Adrenal gland (tissue), 12 donors: Measurements from ENCODE around the gene EBP. TPM values are rescaled to one million over a fixed set of nuclear protein-coding genes. Genes with fewer than 3 reads are reported as not detected.

Experiments
- DNase-seq, 7 donors: peaks; one replicate each; pipeline ENCODE4 v3.0.0-alpha.2; 2019 to 2020
- H3K27ac ChIP-seq, 5 donors: fragments of 200-600 bp; sonication (generic) in 4 of 5; 1 replicate in 3 of 5; 2 replicates in 2 of 5; pipeline versions ENCODE4 v1.5.1 to v1.8.0; 2016 to 2020; ENCODE audit warnings: mild to moderate bottlenecking in 1 of 5
- H3K27me3 ChIP-seq: fragments of 200-600 bp; 2 replicates; pipeline ENCODE4 v1.8.0; 2021
- H3K36me3 ChIP-seq, 2 donors: fragments of 200-600 bp; replicated peaks in 1 of 2; 1 replicate in 1 of 2; 2 replicates in 1 of 2; pipeline versions ENCODE4 v1.5.1 to v1.8.0; 2018 to 2022
- H3K4me1 ChIP-seq, 2 donors: fragments of 200-600 bp; replicated peaks in 1 of 2; 1 replicate in 1 of 2; 2 replicates in 1 of 2; pipeline versions ENCODE4 v1.5.1 to v1.8.0; 2018 to 2021
- H3K4me3 ChIP-seq, 4 donors: fragments of 200-600 bp; sonication (generic) in 3 of 4; one replicate each; pipeline ENCODE4 v1.5.1; 2016 to 2018
- H3K9me3 ChIP-seq, 3 donors: fragments of 200-600 bp; sonication (generic) in 1 of 3; replicated peaks in 1 of 3; 1 replicate in 2 of 3; 2 replicates in 1 of 3; pipeline versions ENCODE4 v1.5.1 to v1.8.0; 2016 to 2021
- POLR2A ChIP-seq, 2 donors: fragments of 450-650 bp; IDR thresholded peaks; one replicate each; pipeline ENCODE4 v1.6.1; 2017; ENCODE audit warnings: antibody characterized with exemption in 2 of 2, mild to moderate bottlenecking in 2 of 2, moderate library complexity in 1 of 2
- whole genome bisulfite sequencing, 4 donors: extraction: QIAGEN DNeasy Blood & Tissue Kit in 2 of 4; methylation state at CpG; one replicate each; pipeline versions ENCODE4 v1.1.5 to v1.1.7; 2013 to 2017; 5-methylcytosine and 5-hydroxymethylcytosine counted together
- intact Hi-C, 2 donors: fragments of 100-400 bp; cut with DNase I; formaldehyde crosslinking; loops; one replicate each; pipeline versions ENCODE4 v1.14.1 to v1.15.0; 2022 to 2023
- polyA plus RNA-seq, 3 donors: library from polyadenylated mRNA; stranded (reverse); fragments of 200-250 nt in 2 of 3; fragments of 350-450 nt in 1 of 3; fragmentation: Illumina TruSeq in 1 of 3; extraction: RNeasy Lipid Tissue Mini Kit (QIAGEN cat#74804) in 1 of 3; gene quantifications; one replicate each; pipeline ENCODE4 v1.2.3, GENCODE V29; 2013 to 2014
- total RNA-seq, 9 donors: library from RNA; depleted of rRNA in 4 of 9; stranded (reverse); fragments of >200 nt in 4 of 9; fragments of 120-200 nt in 1 of 9; fragmentation: NEBNext Ultra II Directional in 1 of 9; extraction: Animal tissue kit (Norgen Biotek cat#: 25700) in 1 of 9; gene quantifications; one replicate each; pipeline versions ENCODE4 v1.1.0 to v1.2.4, GENCODE V29; 2013 to 2023
- TF ChIP-seq, protein P1 (sequence below), 6 experiments: fragments of 450-650 bp in 4 of 6; fragments of 200-600 bp in 2 of 6; sonication (generic) in 1 of 6; IDR thresholded peaks; 1 replicate in 5 of 6; 2 replicates in 1 of 6; pipeline versions ENCODE4 v1.5.1 to v1.8.0; 2016 to 2021; ENCODE audit warnings: antibody characterized with exemption in 6 of 6, mild to moderate bottlenecking in 2 of 6, moderate library complexity in 1 of 6
- donor health status: healthy with polysubstance abuse.
- donor health status: Bipolar disorder and iron deficiency.
- donor health status: DM: yes; HTN: yes; CAD: no.
- donor health status: DM: no; HTN: no; CAD: no.
- donor health status: DM: no; HTN: no; CAD: no.
- donor health status: DM: yes; HTN: yes; CAD: no.

The EBP gene
- total and polyA plus RNA-seq, 12 donors = 85.8 to 1,010 (median 156) TPM

DNA sequence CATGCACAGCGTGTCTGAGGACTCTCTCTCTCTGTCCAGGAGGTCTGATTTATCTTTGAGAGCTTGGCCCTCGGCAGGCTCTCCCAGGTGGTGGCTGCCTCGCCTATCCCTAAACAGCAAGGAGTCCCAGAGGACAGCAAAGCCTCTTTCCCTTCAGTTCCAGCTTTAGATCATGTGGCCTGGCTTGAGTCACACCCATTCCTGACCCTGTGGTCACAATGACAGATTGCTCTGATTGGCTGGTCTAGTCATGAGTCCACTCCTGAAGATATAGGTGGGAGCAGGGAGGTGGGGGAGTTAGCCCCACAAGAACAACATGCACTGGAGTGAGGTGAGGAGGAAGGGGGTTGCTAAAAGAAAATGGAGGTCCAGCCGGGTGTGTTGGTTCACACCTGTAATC is 24.9 kb upstream of the EBP start:
- Histone ChIP-seq H3K27ac (no peak overlapping the region), H3K4me1 (no peaks in the 10 kb centered on the region), H3K4me3 (no peak overlapping the region), H3K9me3 (no peaks in the 10 kb centered on the region), H3K27me3 (no peaks in the 10 kb centered on the region), H3K36me3 (no peaks in the 10 kb centered on the region)
- peak in 2 of 7 donors; percentile 15 to 40 for DNase-seq
- intact Hi-C loops = loop anchor here in 1 of 2 donors (10.0 kb wide), 1 partner anchor 412 kb away; no protein-coding TSS in a partner anchor
- WGBS, 4 donors = 72 to 89% (median 78%) methylated on average over 1 to 4 of the region's 4 CpGs
- no peak for TF ChIP-seq POLR2A (IDR thresholded peaks at IDR 0.05)
- TF ChIP-seq, protein P1, sequence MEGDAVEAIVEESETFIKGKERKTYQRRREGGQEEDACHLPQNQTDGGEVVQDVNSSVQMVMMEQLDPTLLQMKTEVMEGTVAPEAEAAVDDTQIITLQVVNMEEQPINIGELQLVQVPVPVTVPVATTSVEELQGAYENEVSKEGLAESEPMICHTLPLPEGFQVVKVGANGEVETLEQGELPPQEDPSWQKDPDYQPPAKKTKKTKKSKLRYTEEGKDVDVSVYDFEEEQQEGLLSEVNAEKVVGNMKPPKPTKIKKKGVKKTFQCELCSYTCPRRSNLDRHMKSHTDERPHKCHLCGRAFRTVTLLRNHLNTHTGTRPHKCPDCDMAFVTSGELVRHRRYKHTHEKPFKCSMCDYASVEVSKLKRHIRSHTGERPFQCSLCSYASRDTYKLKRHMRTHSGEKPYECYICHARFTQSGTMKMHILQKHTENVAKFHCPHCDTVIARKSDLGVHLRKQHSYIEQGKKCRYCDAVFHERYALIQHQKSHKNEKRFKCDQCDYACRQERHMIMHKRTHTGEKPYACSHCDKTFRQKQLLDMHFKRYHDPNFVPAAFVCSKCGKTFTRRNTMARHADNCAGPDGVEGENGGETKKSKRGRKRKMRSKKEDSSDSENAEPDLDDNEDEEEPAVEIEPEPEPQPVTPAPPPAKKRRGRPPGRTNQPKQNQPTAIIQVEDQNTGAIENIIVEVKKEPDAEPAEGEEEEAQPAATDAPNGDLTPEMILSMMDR (IDR thresholded peaks at IDR 0.05) = no peak

DNA sequence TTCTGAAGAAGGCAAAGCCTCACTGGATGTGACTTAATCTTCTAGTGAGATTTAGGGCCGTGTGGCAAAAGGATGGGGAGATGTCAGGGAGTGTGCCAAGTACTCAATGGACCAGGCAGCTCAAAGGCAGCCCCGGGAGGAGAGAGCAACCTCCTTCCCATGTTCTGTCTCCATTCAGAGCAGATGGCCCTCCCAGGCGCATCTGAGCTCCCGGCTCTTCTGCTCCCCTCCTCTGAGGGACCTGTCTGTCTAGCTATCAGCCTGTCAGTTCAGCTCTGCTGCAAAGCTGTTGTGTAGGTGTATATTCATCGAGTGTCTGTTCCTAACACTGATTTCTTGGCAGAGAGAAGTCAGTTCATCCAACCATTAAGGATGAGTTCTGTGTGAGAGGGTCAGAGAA is 23.7 kb upstream of the EBP start:
- TF ChIP-seq POLR2A (IDR thresholded peaks at IDR 0.05) = no peak
- TF ChIP-seq, protein P1 (IDR thresholded peaks at IDR 0.05) = no peak
- peak overlapping the region in 3 of 5 donors; percentile 28 to 65 (median 30) for H3K27ac ChIP-seq
- H3K36me3 ChIP-seq = no peaks in the 10 kb centered on the region
- no peak for DNase-seq
- no peaks in the 10 kb centered on the region for H3K27me3 ChIP-seq
- intact Hi-C loops = loop anchor here in 1 of 2 donors (10.0 kb wide), 1 partner anchor 413 kb away; no protein-coding TSS in a partner anchor
- H3K4me1 ChIP-seq = no peaks in the 10 kb centered on the region
- H3K4me3 ChIP-seq = no peak overlapping the region
- 48 to 63% (median 56%) methylated on average over 2 to 5 of the region's 5 CpGs for WGBS, 4 donors
- H3K9me3 ChIP-seq = no peaks in the 10 kb centered on the region

DNA sequence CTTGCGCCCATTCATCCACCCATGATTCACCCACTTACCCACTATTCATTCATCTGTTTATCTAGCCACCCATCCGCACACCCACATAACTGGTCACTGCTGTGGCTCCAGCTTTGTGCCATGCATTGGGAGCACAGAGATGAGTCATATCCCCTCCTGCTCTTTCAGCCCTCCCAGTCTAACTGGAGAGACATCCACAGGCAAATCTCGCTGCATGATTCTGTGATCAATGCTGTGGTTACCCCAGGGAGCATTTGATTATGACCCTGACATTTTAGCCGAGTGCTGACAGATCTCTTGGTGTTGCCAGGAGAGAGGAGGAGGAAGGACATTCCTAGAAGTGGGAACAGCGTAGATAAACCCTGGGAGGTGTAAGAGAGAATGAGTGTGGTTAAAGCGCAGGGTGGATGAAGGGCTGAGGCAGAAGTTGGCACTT is 23.2 kb upstream of the EBP start:
- WGBS, 4 donors = 29 to 57% (median 50%) methylated on average over 6 of the region's 6 CpGs
- intact Hi-C loops = loop anchor here in 1 of 2 donors (10.0 kb wide), 1 partner anchor 414 kb away; no protein-coding TSS in a partner anchor
- peak overlapping the region in 2 of 5 donors; percentile 28 to 65 for H3K27ac ChIP-seq
- H3K36me3 ChIP-seq = no peaks in the 10 kb centered on the region
- H3K4me3 ChIP-seq = no peak overlapping the region
- H3K27me3 ChIP-seq = no peaks in the 10 kb centered on the region
- DNase-seq = peak; percentile 53 to 84 (median 69)
- H3K9me3 ChIP-seq = no peaks in the 10 kb centered on the region
- TF ChIP-seq, protein P1 (IDR thresholded peaks at IDR 0.05) = no peak
- peak in 1 of 2 donors; percentile 49 for TF ChIP-seq POLR2A (IDR thresholded peaks at IDR 0.05)
- no peaks in the 10 kb centered on the region for H3K4me1 ChIP-seq

DNA sequence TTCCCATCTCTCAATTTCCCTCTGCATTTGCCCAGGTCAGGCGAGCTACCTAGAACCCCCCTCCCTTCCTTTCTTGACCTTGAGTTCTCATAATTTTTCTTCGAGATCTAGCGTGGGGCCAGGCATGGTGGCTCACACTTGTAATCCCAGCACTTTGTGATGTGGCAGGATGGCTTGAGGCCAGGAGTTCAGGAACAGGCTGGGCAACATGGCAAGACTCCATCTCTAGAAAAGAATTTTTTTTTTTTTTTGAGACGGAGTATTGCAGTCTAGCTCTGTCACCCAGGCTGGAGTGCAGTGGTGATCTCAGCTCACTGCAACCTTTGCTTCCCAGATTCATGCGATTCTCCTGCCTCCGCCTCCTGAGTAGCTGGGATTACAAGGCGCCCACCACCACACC is 17.3 kb upstream of the EBP start:
- Histone ChIP-seq H3K4me3 (no peak overlapping the region), H3K36me3 (no peaks in the 10 kb centered on the region), H3K27me3 (no peaks in the 10 kb centered on the region), H3K27ac (peak overlapping the region in 1 of 5 donors; percentile 49), H3K4me1 (peaks cover 0 to 6% of the 10 kb centered on the region in 2 donors), H3K9me3 (no peaks in the 10 kb centered on the region)
- intact Hi-C loops = no loop called here
- 58 to 71% (median 66%) methylated on average over 7 of the region's 7 CpGs for WGBS, 4 donors
- DNase-seq = peak in 6 of 7 donors; percentile 40 to 69 (median 62)
- TF ChIP-seq, protein P1 (IDR thresholded peaks at IDR 0.05) = no peak
- no peak for TF ChIP-seq POLR2A (IDR thresholded peaks at IDR 0.05)
